HCT116 (cell line): ENCODE data around the gene LRG1. TPM values are rescaled to one million over a fixed set of nuclear protein-coding genes. Genes with fewer than 3 reads are reported as not detected.

Experiments
- ATAC-seq: fragments of 200-7000 bp; cut with Tn5 transposase; 2 replicates; pipeline ENCODE4 v1.9.1; 2020; ENCODE audit warnings: mild to moderate bottlenecking, moderate library complexity
- BruUV-seq: library from RNA; stranded (reverse); fragments of 400-500 nt; replicated peaks from 2 replicates; lab custom pipeline; 2021; lab: Mats Ljungman, UMichigan
- CTCF ChIA-PET: fragments of 300-600 bp; sonication (Branson Sonifier 250); formaldehyde crosslinking; loops from one replicate; lab custom pipeline; 2021; ENCODE audit warnings: antibody characterized with exemption; lab: Charles Lee
- POLR2A ChIA-PET: fragments of 300-600, 350-600 bp; sonication (Branson Sonifier 250); formaldehyde crosslinking; loops from one replicate; lab custom pipeline; 2021; ENCODE audit warnings: antibody characterized with exemption; lab: Charles Lee
- RAD21 ChIA-PET, 2 experiments: fragments of 300-600 bp; sonication (Branson Sonifier 250); formaldehyde crosslinking; loops; one replicate each; lab custom pipeline; 2023; ENCODE audit warnings: low total read pairs in 2 of 2; ENCODE audit not compliant: uncharacterized antibody in 2 of 2, unreplicated experiment in 2 of 2, low non-redundant PET in 1 of 2; lab: Charles Lee
- DNase-seq: peaks from one replicate; pipeline ENCODE4 v3.0.0-alpha.2; 2010; ENCODE audit warnings: low read depth, low spot score
- H2AFZ ChIP-seq: fragments of 200-600 bp; shearing (Covaris generic), sonication (generic); 2 replicates; pipeline ENCODE4 v1.6.1; 2017; ENCODE audit warnings: low read depth, mixed run types, mixed read lengths, antibody characterized with exemption, low read length; ENCODE audit not compliant: poor library complexity, severe bottlenecking
- H3K27ac ChIP-seq: 2 replicates; pipeline ENCODE4 v1.5.1; 2012; ENCODE audit warnings: low read depth, low read length
- H3K27me3 ChIP-seq: fragments of 200-600 bp; sonication (generic); 2 replicates; pipeline ENCODE4 v1.6.1; 2016; ENCODE audit warnings: mixed run types, low read length, mixed read lengths; ENCODE audit not compliant: insufficient read depth
- H3K36me3 ChIP-seq, 2 experiments: fragments of 200-500 bp in 1 of 2; fragments of 200-600 bp in 1 of 2; sonication (Bioruptor generic) in 1 of 2; sonication (generic) in 1 of 2; 2 replicates each; pipeline versions ENCODE4 v1.5.1 to v1.6.1; 2014 to 2016; ENCODE audit warnings: low read length in 2 of 2, inconsistent platforms in 1 of 2, mixed read lengths in 1 of 2, mixed run types in 1 of 2; ENCODE audit not compliant: insufficient read depth in 2 of 2, control insufficient read depth in 1 of 2
- H3K4me1 ChIP-seq, 2 experiments: fragments of 200-600 bp in 1 of 2; sonication (generic) in 1 of 2; 2 replicates each; pipeline versions ENCODE4 v1.5.1 to v1.6.1; 2012 to 2017; ENCODE audit warnings: low read length in 2 of 2, inconsistent platforms in 1 of 2, mild to moderate bottlenecking in 1 of 2, mixed read lengths in 1 of 2, mixed run types in 1 of 2, moderate library complexity in 1 of 2; ENCODE audit not compliant: insufficient read depth in 2 of 2, control insufficient read depth in 1 of 2
- H3K4me2 ChIP-seq: fragments of 200-600 bp; sonication (generic); 2 replicates; pipeline ENCODE4 v1.6.1; 2017; ENCODE audit warnings: mixed run types, low read length, mixed read lengths
- H3K4me3 ChIP-seq, 2 experiments: fragments of 200-600 bp in 1 of 2; sonication (generic) in 1 of 2; replicated peaks in 1 of 2; 2 replicates each; pipeline ENCODE4 v1.5.1; 2011 to 2016; ENCODE audit warnings: low read length in 2 of 2, control low read depth in 1 of 2, low read depth in 1 of 2, mild to moderate bottlenecking in 1 of 2, mixed read lengths in 1 of 2, mixed run types in 1 of 2
- H3K79me2 ChIP-seq: fragments of 200-600 bp; sonication (generic); 2 replicates; pipeline ENCODE4 v1.6.1; 2017; ENCODE audit warnings: mild to moderate bottlenecking, mixed run types, low read length, moderate library complexity, mixed read lengths; ENCODE audit not compliant: insufficient read depth
- H3K9ac ChIP-seq: fragments of 200-600 bp; sonication (generic); 2 replicates; pipeline ENCODE4 v1.6.1; 2016; ENCODE audit warnings: low read length, mixed read lengths
- H3K9me2 ChIP-seq: fragments of 200-600 bp; sonication (generic), shearing (Covaris generic); 2 replicates; pipeline ENCODE4 v1.6.1; 2017; ENCODE audit warnings: mixed run types, mild to moderate bottlenecking, moderate library complexity; ENCODE audit not compliant: insufficient read depth
- H3K9me3 ChIP-seq, 2 experiments: fragments of 200-500 bp in 1 of 2; fragments of 200-600 bp in 1 of 2; sonication (Bioruptor generic) in 1 of 2; sonication (generic) in 1 of 2; 2 replicates each; pipeline ENCODE4 v1.6.1; 2014 to 2017; ENCODE audit warnings: low read length in 2 of 2, mixed read lengths in 2 of 2, inconsistent platforms in 1 of 2, low read depth in 1 of 2, mild to moderate bottlenecking in 1 of 2, mixed run types in 1 of 2, moderate library complexity in 1 of 2; ENCODE audit not compliant: control insufficient read depth in 1 of 2, insufficient read depth in 1 of 2
- H4K20me1 ChIP-seq: fragments of 200-600 bp; sonication (generic), shearing (Covaris generic); 2 replicates; pipeline ENCODE4 v1.6.1; 2017; ENCODE audit warnings: mixed run types, mild to moderate bottlenecking, moderate library complexity; ENCODE audit not compliant: insufficient read depth
- CBX3 ChIP-seq: IDR thresholded peaks from 2 replicates; pipeline ENCODE4 v1.6.1; 2012; ENCODE audit warnings: low read depth
- CEBPB ChIP-seq: IDR thresholded peaks from 2 replicates; pipeline ENCODE4 v1.6.1; 2012; ENCODE audit warnings: low read depth
- EGR1 ChIP-seq: IDR thresholded peaks from 2 replicates; pipeline ENCODE4 v1.6.1; 2012; ENCODE audit warnings: low read depth
- ELF1 ChIP-seq: IDR thresholded peaks from 2 replicates; pipeline ENCODE4 v1.6.1; 2012; ENCODE audit warnings: low read depth, borderline replicate concordance
- EZH2 ChIP-seq: fragments of 200-600 bp; sonication (generic); IDR thresholded peaks from 2 replicates; pipeline ENCODE4 v1.6.1; 2017; ENCODE audit warnings: antibody characterized with exemption, mixed run types
- EZH2phosphoT487 ChIP-seq: fragments of 200-600 bp; IDR thresholded peaks from 2 replicates; pipeline ENCODE4 v1.6.1; 2018; ENCODE audit warnings: antibody characterized with exemption, borderline replicate concordance
- FOSL1 ChIP-seq: IDR thresholded peaks from 2 replicates; pipeline ENCODE4 v1.6.1; 2012; ENCODE audit warnings: low read depth
- JUND ChIP-seq: IDR thresholded peaks from 2 replicates; pipeline ENCODE4 v1.6.1; 2012
- MAX ChIP-seq: IDR thresholded peaks from 2 replicates; pipeline ENCODE4 v1.6.1; 2012
- POLR2AphosphoS5 ChIP-seq: IDR thresholded peaks from 2 replicates; pipeline ENCODE4 v1.6.1; 2011; ENCODE audit warnings: mild to moderate bottlenecking, low read depth, low read length, moderate library complexity
- REST ChIP-seq: IDR thresholded peaks from 2 replicates; pipeline ENCODE4 v1.6.1; 2012; ENCODE audit warnings: low read depth
- SIN3A ChIP-seq: IDR thresholded peaks from 2 replicates; pipeline ENCODE4 v1.6.1; 2012; ENCODE audit warnings: low read depth
- SP1 ChIP-seq: IDR thresholded peaks from 2 replicates; pipeline ENCODE4 v1.6.1; 2012; ENCODE audit warnings: low read depth
- SRF ChIP-seq: IDR thresholded peaks from 2 replicates; pipeline ENCODE4 v1.6.1; 2012; ENCODE audit warnings: low read depth
- TCF7L2 ChIP-seq: IDR thresholded peaks from 2 replicates; pipeline ENCODE4 v1.7.0; 2011; ENCODE audit warnings: borderline replicate concordance, inconsistent platforms; ENCODE audit not compliant: insufficient read depth, insufficient read length; ENCODE audit errors: extremely low read depth
- YY1 ChIP-seq: IDR thresholded peaks from 2 replicates; pipeline ENCODE4 v1.6.1; 2011; ENCODE audit warnings: low read length, low read depth, moderate library complexity, mild to moderate bottlenecking; ENCODE audit not compliant: insufficient replicate concordance; ENCODE audit errors: extremely low read depth
- ZNF274 ChIP-seq: fragments of 200-500 bp; sonication (Bioruptor generic); IDR thresholded peaks from 2 replicates; pipeline ENCODE4 v1.6.1; 2014; ENCODE audit warnings: mild to moderate bottlenecking, low read depth, low read length, inconsistent platforms
- intact Hi-C: fragments of 100-400 bp; cut with micrococcal nuclease; formaldehyde crosslinking; loops from 2 replicates; pipeline ENCODE4 v1.10.0; 2022
- total RNA-seq: library from RNA; stranded (reverse); gene quantifications from one replicate; pipeline ENCODE4 v1.2.1, GENCODE V29; 2021; ENCODE audit not compliant: unreplicated experiment
- TF ChIP-seq, protein P1 (sequence below), 3 experiments: fragments of 200-600 bp in 1 of 3; sonication (generic) in 1 of 3; IDR thresholded peaks in 2 of 3; conservative IDR thresholded peaks in 1 of 3; 2 replicates each; pipeline ENCODE4 v1.5.1; 2012 to 2017; ENCODE audit warnings: low read depth in 2 of 3, low read length in 2 of 3, antibody characterized with exemption in 1 of 3, borderline replicate concordance in 1 of 3, control low read depth in 1 of 3, mild to moderate bottlenecking in 1 of 3, mixed read lengths in 1 of 3, mixed run types in 1 of 3, moderate library complexity in 1 of 3; ENCODE audit not compliant: insufficient read depth in 1 of 3
- TF ChIP-seq, protein P2 (sequence below): IDR thresholded peaks from 2 replicates; pipeline ENCODE4 v1.6.1; 2012

The LRG1 gene
- total RNA-seq, 1 experiment from 2014 or later: 1.3 TPM

DNA sequence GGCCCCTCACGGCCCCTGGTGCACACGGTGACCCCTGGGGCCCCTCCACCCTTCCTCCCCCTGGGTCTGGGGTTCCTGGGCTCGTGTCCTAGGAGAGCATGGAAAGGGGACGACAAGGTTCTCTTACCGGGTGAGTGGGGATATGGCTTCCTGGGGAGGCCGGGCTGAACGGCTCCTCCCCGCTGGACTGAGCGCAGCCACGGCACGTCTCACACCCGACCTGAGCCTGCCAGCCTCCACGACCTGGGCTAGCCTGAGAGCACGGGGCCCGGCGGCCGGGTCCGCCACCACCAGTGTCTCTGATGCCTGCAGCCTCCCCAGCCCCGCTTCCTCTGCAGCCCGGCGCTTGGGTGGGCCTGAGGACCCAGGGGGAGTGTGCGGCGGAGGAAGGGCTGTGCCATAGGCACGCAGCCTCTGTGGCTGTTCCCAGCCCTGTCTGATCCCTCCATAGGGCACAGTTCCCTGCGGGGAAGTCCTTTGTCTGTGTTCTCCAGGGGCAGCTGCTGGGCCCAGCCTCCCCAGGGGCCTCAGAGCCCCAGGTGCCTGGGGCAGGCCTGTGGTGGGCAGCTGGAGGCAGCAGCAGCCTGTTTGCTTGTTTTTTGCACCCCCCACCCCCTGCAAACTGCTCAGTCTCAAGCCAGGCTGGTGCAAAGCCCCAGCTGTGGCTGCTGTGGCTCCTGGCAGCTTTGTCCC is 36.6 kb downstream of the LRG1 start:
- intact Hi-C loops: no loop called here
- ChIA-PET RAD21 (no interaction called here), POLR2A (no interaction called here), CTCF (no interaction called here)
- Histone ChIP-seq H3K9me3 (no peaks in the 10 kb centered on the region), H4K20me1 (no peaks in the 10 kb centered on the region), H3K79me2 (no peaks in the 10 kb centered on the region), H3K9me2 (no peaks in the 10 kb centered on the region), H2AFZ (no peak overlapping the region), H3K9ac (no peak overlapping the region), H3K36me3 (peaks cover 0 to 3% of the 10 kb centered on the region in 2 experiments; a peak in 1 of 4 replicates), H3K27me3 (no peaks in the 10 kb centered on the region)
- no TSS peak for BruUV-seq
- DNase-seq (no peak), ATAC-seq (no peak)
- TF ChIP-seq TCF7L2: no peak
- TF ChIP-seq REST: no peak
- TF ChIP-seq MAX: no peak
- TF ChIP-seq ZNF274: no peak
- TF ChIP-seq, protein P1, sequence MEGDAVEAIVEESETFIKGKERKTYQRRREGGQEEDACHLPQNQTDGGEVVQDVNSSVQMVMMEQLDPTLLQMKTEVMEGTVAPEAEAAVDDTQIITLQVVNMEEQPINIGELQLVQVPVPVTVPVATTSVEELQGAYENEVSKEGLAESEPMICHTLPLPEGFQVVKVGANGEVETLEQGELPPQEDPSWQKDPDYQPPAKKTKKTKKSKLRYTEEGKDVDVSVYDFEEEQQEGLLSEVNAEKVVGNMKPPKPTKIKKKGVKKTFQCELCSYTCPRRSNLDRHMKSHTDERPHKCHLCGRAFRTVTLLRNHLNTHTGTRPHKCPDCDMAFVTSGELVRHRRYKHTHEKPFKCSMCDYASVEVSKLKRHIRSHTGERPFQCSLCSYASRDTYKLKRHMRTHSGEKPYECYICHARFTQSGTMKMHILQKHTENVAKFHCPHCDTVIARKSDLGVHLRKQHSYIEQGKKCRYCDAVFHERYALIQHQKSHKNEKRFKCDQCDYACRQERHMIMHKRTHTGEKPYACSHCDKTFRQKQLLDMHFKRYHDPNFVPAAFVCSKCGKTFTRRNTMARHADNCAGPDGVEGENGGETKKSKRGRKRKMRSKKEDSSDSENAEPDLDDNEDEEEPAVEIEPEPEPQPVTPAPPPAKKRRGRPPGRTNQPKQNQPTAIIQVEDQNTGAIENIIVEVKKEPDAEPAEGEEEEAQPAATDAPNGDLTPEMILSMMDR (IDR thresholded peaks at IDR 0.05 in 2 of 3, conservative IDR thresholded peaks at IDR 0.05 in 1 of 3; ENCODE audit: borderline replicate concordance in 1 of 3, insufficient read depth in 1 of 3, low read depth in 2 of 3, low read length in 2 of 3): no peak
- no peak for TF ChIP-seq SIN3A
- no peak for TF ChIP-seq FOSL1
- TF ChIP-seq EZH2phosphoT487: no peak
- TF ChIP-seq JUND: no peak
- TF ChIP-seq EZH2: no peak
- TF ChIP-seq POLR2AphosphoS5: no peak
- TF ChIP-seq SP1: no peak
- no peak for TF ChIP-seq EGR1
- TF ChIP-seq, protein P2, sequence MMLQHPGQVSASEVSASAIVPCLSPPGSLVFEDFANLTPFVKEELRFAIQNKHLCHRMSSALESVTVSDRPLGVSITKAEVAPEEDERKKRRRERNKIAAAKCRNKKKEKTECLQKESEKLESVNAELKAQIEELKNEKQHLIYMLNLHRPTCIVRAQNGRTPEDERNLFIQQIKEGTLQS: no peak
- no peak for TF ChIP-seq SRF
- no peak for TF ChIP-seq CEBPB
- TF ChIP-seq YY1: no peak
- no peak for TF ChIP-seq ELF1
- TF ChIP-seq CBX3: no peak
- TF ChIP-seq, all 23 proteins: peak for 0
- peaks cover 0 to 11% of the 10 kb centered on the region in 2 experiments; a peak in 2 of 4 replicates for H3K4me1 ChIP-seq
- no peak overlapping the region for H3K27ac ChIP-seq
- H3K4me2 ChIP-seq: no peak overlapping the region
- no peak overlapping the region for H3K4me3 ChIP-seq
